CD4-positive, alpha-beta T cell treated with Interleukin-21 for 1 hour (primary cell): ENCODE results near the gene ADAM23.
"Not testable (repeated sequence)": the region's sequence is repeated elsewhere in the genome, so short reads cannot be mapped to it uniquely, and the experiment has no call there.

Source experiments
- DNase-seq: peaks from one replicate; pipeline ENCODE4 v3.0.0-alpha.2; 2020

ADAM23 gene

GRCh38 chr2:206442833-206443734 is at the start of gene ADAM23:
Gene ADAM23 (plus strand): TSS chr2:206443532. CDS start chr2:206443867, 335 bp downstream.
- peak; percentile 46 for DNase-seq

GRCh38 chr2:206396211-206396610 is 47.1 kb upstream of the ADAM23 start:
- DNase-seq: no peak

- not testable (repeated sequence) for DNase-seq
These were observed 40.3 kb upstream of the ADAM23 start for GRCh38 chr2:206402956-206403569.

- no peak for DNase-seq
These were observed 34.7 kb upstream of the ADAM23 start for GRCh38 chr2:206408323-206409320.

GRCh38 chr2:206410714-206411113 is 32.6 kb upstream of the ADAM23 start:
- no peak for DNase-seq

GRCh38 chr2:206415618-206416243 is 27.6 kb upstream of the ADAM23 start:
- DNase-seq: no peak

GRCh38 chr2:206418968-206419367 is 24.4 kb upstream of the ADAM23 start:
- DNase-seq: no peak

- no peak for DNase-seq
These were observed 22.6 kb upstream of the ADAM23 start for GRCh38 chr2:206420721-206421120.

- DNase-seq: no peak
These were observed 20.8 kb upstream of the ADAM23 start for GRCh38 chr2:206422493-206422892.

GRCh38 chr2:206423147-206423546 is 20.2 kb upstream of the ADAM23 start:
- no peak for DNase-seq

- DNase-seq: no peak
These were observed 19.2 kb upstream of the ADAM23 start for GRCh38 chr2:206424134-206424533.

GRCh38 chr2:206428783-206429182 is 14.5 kb upstream of the ADAM23 start:
- DNase-seq: no peak

- no peak for DNase-seq
These were observed 12.9 kb upstream of the ADAM23 start for GRCh38 chr2:206430452-206430851.

GRCh38 chr2:206431439-206431838 is 11.9 kb upstream of the ADAM23 start:
- no peak for DNase-seq

- DNase-seq: no peak
These were observed 10.9 kb upstream of the ADAM23 start for GRCh38 chr2:206432193-206433082.

- DNase-seq: no peak
These were observed 10.1 kb upstream of the ADAM23 start for GRCh38 chr2:206433190-206433589.

- no peak for DNase-seq
These were observed 9.6 kb upstream of the ADAM23 start for GRCh38 chr2:206433686-206434085.

- no peak for DNase-seq
These were observed 7.6 kb upstream of the ADAM23 start for GRCh38 chr2:206435742-206436141.

- DNase-seq: no peak
These were observed 5.1 kb upstream of the ADAM23 start for GRCh38 chr2:206438196-206438724.

GRCh38 chr2:206442474-206442832 is 879 bp upstream of the ADAM23 start:
- no peak for DNase-seq
